GM12878 (cell line): ENCODE measurements around the gene BRD1. TPM values are rescaled to one million over a fixed set of nuclear protein-coding genes. Genes with fewer than 3 reads are reported as not detected.

Source experiments
- ATAC-seq: fragments of 200-7000 bp; cut with Tn5 transposase; 3 replicates; pipeline ENCODE4 v1.9.1; 2020; ENCODE audit warnings: mild to moderate bottlenecking, moderate library complexity
- BruUV-seq: library from RNA; stranded (reverse); fragments of 400-500 nt; replicated peaks from 2 replicates; lab custom pipeline; 2021; lab: Mats Ljungman, UMichigan
- CTCF ChIA-PET: fragments of 300-600 bp; sonication (Branson Sonifier 250); formaldehyde crosslinking; extraction: SDS; loops from one replicate; lab custom pipeline; 2021; ENCODE audit warnings: inconsistent platforms; lab: Yijun Ruan, JAX
- POLR2A ChIA-PET: fragments of 350-600 bp; formaldehyde crosslinking; extraction: SDS; loops from one replicate; lab custom pipeline; 2021; ENCODE audit warnings: inconsistent platforms; lab: Charles Lee
- RAD21 ChIA-PET: fragments of 300-600 bp; sonication (Branson Sonifier 250); formaldehyde crosslinking; loops from one replicate; lab custom pipeline; 2023; ENCODE audit warnings: antibody characterized with exemption; ENCODE audit not compliant: unreplicated experiment; lab: Charles Lee
- SMC1A ChIA-PET: fragments of 300-600 bp; sonication (Branson Sonifier 250); formaldehyde crosslinking; loops from one replicate; lab custom pipeline; 2023; ENCODE audit not compliant: unreplicated experiment, uncharacterized antibody; lab: Charles Lee
- DNase-seq: peaks from one replicate; pipeline ENCODE4 v3.0.0-alpha.2; 2011; ENCODE audit warnings: low read depth, low spot score
- FAIRE-seq: peaks from 3 replicates; lab custom pipeline; 2011; peaks lifted over from hg19 to GRCh38; lab: Jason Lieb, UNC
- H2AFZ ChIP-seq: 2 replicates; pipeline ENCODE4 v1.6.0; 2011; ENCODE audit warnings: low read depth, low read length, control low read depth; ENCODE audit not compliant: control insufficient read depth
- H3K27ac ChIP-seq: 2 replicates; pipeline ENCODE4 v1.5.1; 2011; ENCODE audit warnings: control low read depth; ENCODE audit not compliant: control insufficient read depth, insufficient read depth
- H3K27me3 ChIP-seq, 2 experiments: replicated peaks in 1 of 2; 2 replicates each; pipeline versions ENCODE4 v1.6.0 to v1.6.1; 2011; ENCODE audit warnings: low read length in 1 of 2; ENCODE audit not compliant: control insufficient read depth in 2 of 2, insufficient read depth in 2 of 2
- H3K36me3 ChIP-seq, 2 experiments: 2 replicates each; pipeline ENCODE4 v1.5.1; 2011; ENCODE audit warnings: low read length in 1 of 2; ENCODE audit not compliant: control insufficient read depth in 2 of 2, insufficient read depth in 2 of 2
- H3K4me1 ChIP-seq: 2 replicates; pipeline ENCODE4 v1.6.1; 2011; ENCODE audit warnings: mild to moderate bottlenecking, low read length, moderate library complexity, mixed read lengths; ENCODE audit not compliant: control insufficient read depth, insufficient read depth
- H3K4me2 ChIP-seq: 2 replicates; pipeline ENCODE4 v1.6.0; 2011; ENCODE audit warnings: control low read depth; ENCODE audit not compliant: control insufficient read depth, insufficient read depth
- H3K4me3 ChIP-seq: fragments of 200-600 bp; sonication (generic); 2 replicates; pipeline ENCODE4 v1.5.1; 2016
- H3K79me2 ChIP-seq: 2 replicates; pipeline ENCODE4 v1.6.0; 2011; ENCODE audit warnings: low read length; ENCODE audit not compliant: control insufficient read depth, insufficient read depth
- H3K9ac ChIP-seq: 2 replicates; pipeline ENCODE4 v1.8.0; 2011; ENCODE audit warnings: low read length, control low read depth, mixed read lengths; ENCODE audit not compliant: control insufficient read depth, insufficient read depth
- H3K9me3 ChIP-seq: replicated peaks from 3 replicates; pipeline ENCODE4 v1.5.1; 2011; ENCODE audit warnings: mild to moderate bottlenecking, low read length; ENCODE audit not compliant: control insufficient read depth, insufficient read depth
- H4K20me1 ChIP-seq: 2 replicates; pipeline ENCODE4 v1.6.0; 2011; ENCODE audit not compliant: control insufficient read depth, insufficient read depth
- CBX5 ChIP-seq: sonication (generic); IDR thresholded peaks from 2 replicates; pipeline ENCODE4 v1.6.1; 2016; ENCODE audit warnings: low read depth, moderate library complexity, mild to moderate bottlenecking, inconsistent platforms
- E2F8 ChIP-seq: fragments of 450-650 bp; IDR thresholded peaks from 2 replicates; pipeline ENCODE4 v1.6.1; 2018; ENCODE audit warnings: mild to moderate bottlenecking, low read depth, moderate library complexity; ENCODE audit not compliant: partially characterized antibody
- EGR1 ChIP-seq, 2 experiments: IDR thresholded peaks; 1 replicate in 1 of 2; 2 replicates in 1 of 2; pipeline ENCODE4 v1.6.1; 2011 to 2012; ENCODE audit warnings: low read depth in 2 of 2, low read length in 2 of 2, borderline replicate concordance in 1 of 2, mild to moderate bottlenecking in 1 of 2, moderate library complexity in 1 of 2
- NFXL1 ChIP-seq: fragments of 450-650 bp; IDR thresholded peaks from 2 replicates; pipeline ENCODE4 v1.6.1; 2017; ENCODE audit warnings: antibody characterized with exemption, mild to moderate bottlenecking, borderline replicate concordance
- POLR2AphosphoS2 ChIP-seq: IDR thresholded peaks from 2 replicates; pipeline ENCODE4 v1.6.1; 2011; ENCODE audit warnings: low read depth, mild to moderate bottlenecking, low read length, improper control_type of control experiment, moderate library complexity
- RCOR1 ChIP-seq: conservative IDR thresholded peaks from 2 replicates; pipeline ENCODE4 v1.6.1; 2012; ENCODE audit warnings: low read depth, low read length, improper control_type of control experiment
- SP1 ChIP-seq: IDR thresholded peaks from one replicate; pipeline ENCODE4 v1.6.1; 2011; ENCODE audit warnings: low read depth, low read length
- STAT1 ChIP-seq: fragments of 450-650 bp; conservative IDR thresholded peaks from 2 replicates; pipeline ENCODE4 v1.6.1; 2014; ENCODE audit warnings: antibody characterized with exemption, mild to moderate bottlenecking
- USF1 ChIP-seq: IDR thresholded peaks from 2 replicates; pipeline ENCODE4 v1.6.1; 2011; ENCODE audit warnings: borderline replicate concordance, low read depth, mild to moderate bottlenecking, moderate library complexity, mixed read lengths, low read length; ENCODE audit not compliant: insufficient read depth; ENCODE audit errors: extremely low read length
- ZBED1 ChIP-seq: IDR thresholded peaks from 2 replicates; pipeline ENCODE4 v1.6.1; 2016; ENCODE audit warnings: borderline replicate concordance
- WGBS: methylation state at CpG from one replicate; pipeline ENCODE4 v1.1.6; 2016; ENCODE audit warnings: low lambda C conversion rate; ENCODE audit not compliant: insufficient replicate concordance, insufficient coverage; ENCODE audit errors: missing lambda C conversion rate; 5-methylcytosine and 5-hydroxymethylcytosine counted together
- in situ Hi-C: fragments of 300-500 bp; cut with MboI; formaldehyde crosslinking; loops from 9 replicates; pipeline ENCODE4 v1.14.3; 2018; ENCODE audit warnings: mixed read lengths
- intact Hi-C: fragments of 100-400 bp; cut with micrococcal nuclease; formaldehyde crosslinking; loops from one replicate; pipeline ENCODE4 v1.14.2; 2022; ENCODE audit not compliant: unreplicated experiment
- polyA plus RNA-seq, 11 experiments: library from polyadenylated mRNA; depleted of rRNA in 4 of 11; unstranded in 6 of 11; stranded (reverse) in 5 of 11; fragments of >200 nt; fragmentation: Nextera tagmentation in 4 of 11; fragmentation: Illumina TruSeq in 1 of 11; extraction: Ambion mirVana in 4 of 11; extraction: Trizol in 1 of 11; gene quantifications; 1 replicate in 1 of 11; 2 replicates in 10 of 11; pipeline versions ENCODE4 v1.2.1 to v1.2.3, GENCODE V29; 2011 to 2016; ENCODE audit warnings: inconsistent platforms in 2 of 11, missing spikeins in 2 of 11, low read depth in 1 of 11
- total RNA-seq, 4 experiments: library from RNA; depleted of rRNA in 3 of 4; stranded (reverse); fragments of >200 nt in 3 of 4; fragmentation: Illumina TruSeq in 1 of 4; extraction: Trizol in 1 of 4; gene quantifications; 2 replicates each; pipeline versions ENCODE4 v1.2.1 to v1.2.3, GENCODE V29; 2013 to 2021
- TF ChIP-seq, protein P1 (sequence below): IDR thresholded peaks from 2 replicates; pipeline ENCODE4 v1.6.1; 2011; ENCODE audit warnings: low read depth, mild to moderate bottlenecking, low read length, moderate library complexity, borderline replicate concordance; ENCODE audit errors: extremely low read depth
- TF ChIP-seq, protein P2 (sequence below): fragments of 450-650 bp; formaldehyde crosslinking; IDR thresholded peaks from 2 replicates; pipeline ENCODE4 v1.4.0; 2020; ENCODE audit warnings: mild to moderate bottlenecking, moderate library complexity
- TF ChIP-seq, protein P3 (sequence below): fragments of 450-650 bp; IDR thresholded peaks from 2 replicates; pipeline ENCODE4 v1.6.1; 2014; ENCODE audit warnings: mild to moderate bottlenecking

BRD1 gene
- total and polyA plus RNA-seq, 10 of the 15 experiments (the other 5 are each of a cell fraction or from before 2014, with no cell fraction given) = 0.90 to 26.4 (median 7.1) TPM

- TF ChIP-seq, protein P1, sequence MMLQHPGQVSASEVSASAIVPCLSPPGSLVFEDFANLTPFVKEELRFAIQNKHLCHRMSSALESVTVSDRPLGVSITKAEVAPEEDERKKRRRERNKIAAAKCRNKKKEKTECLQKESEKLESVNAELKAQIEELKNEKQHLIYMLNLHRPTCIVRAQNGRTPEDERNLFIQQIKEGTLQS = no peak
- TF ChIP-seq USF1 = no peak
- no peak for TF ChIP-seq NFXL1
Measured at GRCh38 chr22:49765091-49765771, 62.4 kb downstream of the BRD1 start (continued).

DNA sequence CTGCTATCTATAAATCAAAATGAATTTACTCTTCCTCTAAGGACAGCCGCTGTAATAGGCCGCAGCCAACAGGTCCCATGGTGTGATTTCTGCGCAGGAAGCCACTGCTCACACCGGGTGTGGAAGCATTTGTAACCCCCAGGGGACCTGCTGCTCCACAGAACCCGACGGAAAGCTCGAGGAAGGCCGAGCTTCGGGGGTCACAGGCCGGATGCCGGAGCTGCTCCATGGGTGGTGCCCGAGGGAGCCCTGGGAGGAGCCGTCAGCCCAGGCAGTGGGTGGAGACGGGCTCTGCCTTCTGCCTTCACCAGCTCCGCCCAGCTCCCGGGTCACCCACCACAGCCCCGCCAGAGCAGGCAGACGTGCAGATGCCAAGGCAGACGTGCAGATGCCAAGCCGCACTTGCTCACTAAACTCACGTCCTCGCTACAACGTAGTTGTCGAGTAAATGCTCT lies 63.5 kb downstream of the BRD1 start:
- no TSS peak for BruUV-seq
- Histone ChIP-seq H3K9me3 (peaks cover 3% of the 10 kb centered on the region; the same call in 2 of the 3 replicates), H3K4me1 (peaks cover 16% of the 10 kb centered on the region), H2AFZ (no peak overlapping the region), H4K20me1 (no peaks in the 10 kb centered on the region), H3K36me3 (no peaks in the 10 kb centered on the region), H3K27me3 (no peaks in the 10 kb centered on the region), H3K4me2 (no peak overlapping the region), H3K9ac (no peak overlapping the region), H3K27ac (no peak overlapping the region), H3K79me2 (no peaks in the 10 kb centered on the region), H3K4me3 (no peak overlapping the region)
- ChIA-PET RAD21 (no interaction called here), SMC1A (no interaction called here), CTCF (no interaction called here), POLR2A (no interaction called here)
- no peak for DNase-seq
- no peak for FAIRE-seq
- 82% methylated on average over 24 of the region's 24 CpGs for WGBS
- ATAC-seq = no peak
- intact Hi-C loops (no loop called here), in situ Hi-C loops (no loop called here)
- TF ChIP-seq RCOR1 (no peak), EGR1 (IDR thresholded peaks at IDR 0.05; ENCODE audit: borderline replicate concordance in 1 of 2, low read depth in 2 of 2, low read length in 2 of 2) (no peak), ZBED1 (no peak), SP1 (no peak), CBX5 (no peak), E2F8 (no peak), POLR2AphosphoS2 (no peak), STAT1 (no peak)
- TF ChIP-seq, protein P2, sequence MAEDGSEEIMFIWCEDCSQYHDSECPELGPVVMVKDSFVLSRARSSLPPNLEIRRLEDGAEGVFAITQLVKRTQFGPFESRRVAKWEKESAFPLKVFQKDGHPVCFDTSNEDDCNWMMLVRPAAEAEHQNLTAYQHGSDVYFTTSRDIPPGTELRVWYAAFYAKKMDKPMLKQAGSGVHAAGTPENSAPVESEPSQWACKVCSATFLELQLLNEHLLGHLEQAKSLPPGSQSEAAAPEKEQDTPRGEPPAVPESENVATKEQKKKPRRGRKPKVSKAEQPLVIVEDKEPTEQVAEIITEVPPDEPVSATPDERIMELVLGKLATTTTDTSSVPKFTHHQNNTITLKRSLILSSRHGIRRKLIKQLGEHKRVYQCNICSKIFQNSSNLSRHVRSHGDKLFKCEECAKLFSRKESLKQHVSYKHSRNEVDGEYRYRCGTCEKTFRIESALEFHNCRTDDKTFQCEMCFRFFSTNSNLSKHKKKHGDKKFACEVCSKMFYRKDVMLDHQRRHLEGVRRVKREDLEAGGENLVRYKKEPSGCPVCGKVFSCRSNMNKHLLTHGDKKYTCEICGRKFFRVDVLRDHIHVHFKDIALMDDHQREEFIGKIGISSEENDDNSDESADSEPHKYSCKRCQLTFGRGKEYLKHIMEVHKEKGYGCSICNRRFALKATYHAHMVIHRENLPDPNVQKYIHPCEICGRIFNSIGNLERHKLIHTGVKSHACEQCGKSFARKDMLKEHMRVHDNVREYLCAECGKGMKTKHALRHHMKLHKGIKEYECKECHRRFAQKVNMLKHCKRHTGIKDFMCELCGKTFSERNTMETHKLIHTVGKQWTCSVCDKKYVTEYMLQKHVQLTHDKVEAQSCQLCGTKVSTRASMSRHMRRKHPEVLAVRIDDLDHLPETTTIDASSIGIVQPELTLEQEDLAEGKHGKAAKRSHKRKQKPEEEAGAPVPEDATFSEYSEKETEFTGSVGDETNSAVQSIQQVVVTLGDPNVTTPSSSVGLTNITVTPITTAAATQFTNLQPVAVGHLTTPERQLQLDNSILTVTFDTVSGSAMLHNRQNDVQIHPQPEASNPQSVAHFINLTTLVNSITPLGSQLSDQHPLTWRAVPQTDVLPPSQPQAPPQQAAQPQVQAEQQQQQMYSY (CRISPR knock-in tag) = no peak
- TF ChIP-seq, protein P3, sequence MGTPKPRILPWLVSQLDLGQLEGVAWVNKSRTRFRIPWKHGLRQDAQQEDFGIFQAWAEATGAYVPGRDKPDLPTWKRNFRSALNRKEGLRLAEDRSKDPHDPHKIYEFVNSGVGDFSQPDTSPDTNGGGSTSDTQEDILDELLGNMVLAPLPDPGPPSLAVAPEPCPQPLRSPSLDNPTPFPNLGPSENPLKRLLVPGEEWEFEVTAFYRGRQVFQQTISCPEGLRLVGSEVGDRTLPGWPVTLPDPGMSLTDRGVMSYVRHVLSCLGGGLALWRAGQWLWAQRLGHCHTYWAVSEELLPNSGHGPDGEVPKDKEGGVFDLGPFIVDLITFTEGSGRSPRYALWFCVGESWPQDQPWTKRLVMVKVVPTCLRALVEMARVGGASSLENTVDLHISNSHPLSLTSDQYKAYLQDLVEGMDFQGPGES = no peak
